HEK293T (cell line): ENCODE results near the gene NPAS3.

ENCODE experiments used
- ARNT ChIP-seq: fragments of 450-650 bp; IDR thresholded peaks from 2 replicates; pipeline ENCODE4 v1.6.1; 2017; ENCODE audit warnings: mild to moderate bottlenecking
- BHLHE40 ChIP-seq: fragments of 450-650 bp; IDR thresholded peaks from 2 replicates; pipeline ENCODE4 v1.6.1; 2016; ENCODE audit warnings: mild to moderate bottlenecking, moderate library complexity, borderline replicate concordance
- FOXK2 ChIP-seq: fragments of 450-650 bp; IDR thresholded peaks from 2 replicates; pipeline ENCODE4 v1.6.1; 2016; ENCODE audit warnings: mild to moderate bottlenecking
- FOXM1 ChIP-seq: fragments of 450-650 bp; IDR thresholded peaks from 2 replicates; pipeline ENCODE4 v1.6.1; 2017; ENCODE audit warnings: mild to moderate bottlenecking, borderline replicate concordance
- HDGF ChIP-seq: fragments of 450-650 bp; IDR thresholded peaks from 2 replicates; pipeline ENCODE4 v1.6.1; 2017; ENCODE audit warnings: antibody characterized with exemption, borderline replicate concordance
- LEF1 ChIP-seq: fragments of 450-650 bp; IDR thresholded peaks from 2 replicates; pipeline ENCODE4 v1.6.1; 2017; ENCODE audit warnings: mild to moderate bottlenecking, borderline replicate concordance
- NFRKB ChIP-seq: fragments of 450-650 bp; IDR thresholded peaks from 2 replicates; pipeline ENCODE4 v1.6.1; 2016; ENCODE audit warnings: mild to moderate bottlenecking, moderate library complexity
- PKNOX1 ChIP-seq: fragments of 450-650 bp; IDR thresholded peaks from 2 replicates; pipeline ENCODE4 v1.6.1; 2016
- SP1 ChIP-seq: fragments of 450-650 bp; IDR thresholded peaks from 2 replicates; pipeline ENCODE4 v1.6.1; 2017
- SUZ12 ChIP-seq: fragments of 450-650 bp; IDR thresholded peaks from 2 replicates; pipeline ENCODE4 v1.6.1; 2016; ENCODE audit warnings: mild to moderate bottlenecking
- TARDBP ChIP-seq: fragments of 450-650 bp; IDR thresholded peaks from 2 replicates; pipeline ENCODE4 v1.6.1; 2016
- ZNF384 ChIP-seq: fragments of 450-650 bp; IDR thresholded peaks from 2 replicates; pipeline ENCODE4 v1.6.1; 2016

- TF ChIP-seq FOXM1 (no peak), SP1 (no peak), FOXK2 (no peak), HDGF (no peak), NFRKB (no peak), BHLHE40 (no peak), PKNOX1 (no peak), SUZ12 (no peak), LEF1 (no peak), TARDBP (no peak), ARNT (no peak), ZNF384 (no peak)
Observed at GRCh38 chr14:33812181-33812580, 873.5 kb downstream of the NPAS3 start.
